GM12878 (cell line): Measurements from ENCODE around the gene EIF2B1. TPM values are rescaled to one million over a fixed set of nuclear protein-coding genes. Genes with fewer than 3 reads are reported as not detected.

ENCODE experiments used
- ATF2 ChIP-seq: IDR thresholded peaks from 2 replicates; pipeline ENCODE4 v1.6.1; 2012; ENCODE audit warnings: low read length, inconsistent platforms
- ATF7 ChIP-seq: fragments of 450-650 bp; IDR thresholded peaks from 2 replicates; pipeline ENCODE4 v1.6.1; 2016; ENCODE audit warnings: low read depth, mild to moderate bottlenecking
- CBFB ChIP-seq: IDR thresholded peaks from 2 replicates; pipeline ENCODE4 v1.6.1; 2016; ENCODE audit warnings: antibody characterized with exemption, low read depth
- CEBPB ChIP-seq, 2 experiments: fragments of 150-350 bp in 1 of 2; IDR thresholded peaks; 2 replicates each; pipeline ENCODE4 v1.6.1; 2012 to 2014; ENCODE audit warnings: low read depth in 2 of 2, low read length in 2 of 2, borderline replicate concordance in 1 of 2, inconsistent platforms in 1 of 2
- CREB1 ChIP-seq: IDR thresholded peaks from 2 replicates; pipeline ENCODE4 v1.6.1; 2012; ENCODE audit warnings: low read depth, mild to moderate bottlenecking, inconsistent platforms
- EGR1 ChIP-seq, 2 experiments: IDR thresholded peaks; 1 replicate in 1 of 2; 2 replicates in 1 of 2; pipeline ENCODE4 v1.6.1; 2011 to 2012; ENCODE audit warnings: low read depth in 2 of 2, low read length in 2 of 2, borderline replicate concordance in 1 of 2, mild to moderate bottlenecking in 1 of 2, moderate library complexity in 1 of 2
- EZH2 ChIP-seq: IDR thresholded peaks from 2 replicates; pipeline ENCODE4 v1.6.1; 2012; ENCODE audit warnings: low read depth, mild to moderate bottlenecking, control low read depth, inconsistent platforms, low read length, borderline replicate concordance; ENCODE audit not compliant: control insufficient read depth
- FOS ChIP-seq: IDR thresholded peaks from 3 replicates; pipeline ENCODE4 v1.6.1; 2011; ENCODE audit warnings: borderline replicate concordance; ENCODE audit not compliant: insufficient read length; ENCODE audit errors: extremely low read depth
- IRF3 ChIP-seq: fragments of 450-650 bp; IDR thresholded peaks from 2 replicates; pipeline ENCODE4 v1.6.1; 2014; ENCODE audit warnings: mild to moderate bottlenecking
- IRF5 ChIP-seq: fragments of 450-650 bp; IDR thresholded peaks from 2 replicates; pipeline ENCODE4 v1.6.1; 2017; ENCODE audit warnings: borderline replicate concordance
- JUNB ChIP-seq: IDR thresholded peaks from 2 replicates; pipeline ENCODE4 v1.6.1; 2016; ENCODE audit warnings: antibody characterized with exemption, mild to moderate bottlenecking
- MLLT1 ChIP-seq: fragments of 450-650 bp; IDR thresholded peaks from 2 replicates; pipeline ENCODE4 v1.6.1; 2016; ENCODE audit warnings: mild to moderate bottlenecking
- NFYA ChIP-seq: IDR thresholded peaks from 2 replicates; pipeline ENCODE4 v1.6.1; 2011; ENCODE audit warnings: low read depth, mild to moderate bottlenecking, low read length, improper control_type of control experiment, borderline replicate concordance
- NFYB ChIP-seq: IDR thresholded peaks from 2 replicates; pipeline ENCODE4 v1.6.1; 2011; ENCODE audit warnings: low read depth, mild to moderate bottlenecking, low read length, improper control_type of control experiment, moderate library complexity; ENCODE audit not compliant: insufficient read depth
- PRDM15 ChIP-seq: fragments of 450-650 bp; formaldehyde crosslinking; IDR thresholded peaks from 2 replicates; pipeline ENCODE4 v1.4.0; 2020; ENCODE audit warnings: mild to moderate bottlenecking, moderate library complexity
- SMARCA5 ChIP-seq: fragments of 450-650 bp; IDR thresholded peaks from 2 replicates; pipeline ENCODE4 v1.6.1; 2017; ENCODE audit warnings: mild to moderate bottlenecking
- SUZ12 ChIP-seq: fragments of 200-600 bp; sonication (generic); IDR thresholded peaks from one replicate; pipeline ENCODE4 v1.6.1; 2018; ENCODE audit warnings: antibody characterized with exemption, mild to moderate bottlenecking; ENCODE audit not compliant: unreplicated experiment
- TAF1 ChIP-seq: IDR thresholded peaks from 2 replicates; pipeline ENCODE4 v1.6.1; 2011; ENCODE audit warnings: mild to moderate bottlenecking, low read depth, low read length, borderline replicate concordance
- TCF12 ChIP-seq: IDR thresholded peaks from 2 replicates; pipeline ENCODE4 v1.6.1; 2011; ENCODE audit warnings: low read depth, mild to moderate bottlenecking, low read length
- ZNF217 ChIP-seq: fragments of 450-650 bp; IDR thresholded peaks from 2 replicates; pipeline ENCODE4 v1.6.1; 2017; ENCODE audit warnings: antibody characterized with exemption, mild to moderate bottlenecking
- ZNF274 ChIP-seq: IDR thresholded peaks from one replicate; pipeline ENCODE4 v1.8.0; 2011; ENCODE audit not compliant: insufficient read length, insufficient read depth
- polyA plus RNA-seq, 11 experiments: library from polyadenylated mRNA; depleted of rRNA in 4 of 11; unstranded in 6 of 11; stranded (reverse) in 5 of 11; fragments of >200 nt; fragmentation: Nextera tagmentation in 4 of 11; fragmentation: Illumina TruSeq in 1 of 11; extraction: Ambion mirVana in 4 of 11; extraction: Trizol in 1 of 11; gene quantifications; 1 replicate in 1 of 11; 2 replicates in 10 of 11; pipeline versions ENCODE4 v1.2.1 to v1.2.3, GENCODE V29; 2011 to 2016; ENCODE audit warnings: inconsistent platforms in 2 of 11, missing spikeins in 2 of 11, low read depth in 1 of 11
- total RNA-seq, 4 experiments: library from RNA; depleted of rRNA in 3 of 4; stranded (reverse); fragments of >200 nt in 3 of 4; fragmentation: Illumina TruSeq in 1 of 4; extraction: Trizol in 1 of 4; gene quantifications; 2 replicates each; pipeline versions ENCODE4 v1.2.1 to v1.2.3, GENCODE V29; 2013 to 2021

Gene EIF2B1
- total and polyA plus RNA-seq, 10 of the 15 experiments (the other 5 are each of a cell fraction or from before 2014, with no cell fraction given), result 17.6 to 131 (median 49.1) TPM

- TF ChIP-seq MLLT1 (peak; percentile 80), NFYA (no peak), ATF7 (peak; percentile 27; the same call in 1 of the 2 replicates), ATF2 (no peak), CBFB (peak; percentile 91), NFYB (0 out of 2 replicates have a peak, but pooled peaks have one; percentile 16), SUZ12 (no peak), CEBPB (IDR thresholded peaks at IDR 0.05; ENCODE audit: borderline replicate concordance in 1 of 2, low read depth in 2 of 2, low read length in 2 of 2) (no peak), CREB1 (peak; percentile 100), JUNB (no peak), PRDM15 (CRISPR knock-in tag) (no peak), ZNF217 (no peak), EZH2 (no peak), IRF3 (no peak), ZNF274 (no peak), TCF12 (no peak; the same call in 1 of the 2 replicates), FOS (no peak), TAF1 (peak; percentile 98), IRF5 (no peak), SMARCA5 (no peak; the same call in 1 of the 2 replicates), EGR1 (IDR thresholded peaks at IDR 0.05; ENCODE audit: borderline replicate concordance in 1 of 2, low read depth in 2 of 2, low read length in 2 of 2) (peak; percentile 65 to 91)
Measured at GRCh38 chr12:123633379-123634141, at the start of gene EIF2B1, which contains the start of gene GTF2H3 (continued).
